HEK293 (cell line): ENCODE results near the gene SPARC.

Experiments
- CTCF ChIA-PET: fragments of 350-600 bp; formaldehyde crosslinking; extraction: SDS; loops from one replicate; lab custom pipeline; 2021; ENCODE audit warnings: antibody characterized with exemption; lab: Yijun Ruan, JAX
- POLR2A ChIA-PET: fragments of 300-600 bp; formaldehyde crosslinking; extraction: SDS; loops from one replicate; lab custom pipeline; 2020; ENCODE audit warnings: antibody characterized with exemption, inconsistent platforms; lab: Yijun Ruan, JAX
- H3K27ac ChIP-seq: fragments of 200-500 bp; sonication (Bioruptor generic); 2 replicates; pipeline ENCODE4 v1.5.1; 2014; ENCODE audit warnings: low read depth, low read length, control low read depth, inconsistent platforms; ENCODE audit errors: extremely low read depth
- H3K36me3 ChIP-seq, 2 experiments: fragments of 200-500 bp in 1 of 2; sonication (Bioruptor generic) in 1 of 2; 1 replicate in 1 of 2; 2 replicates in 1 of 2; pipeline ENCODE4 v1.5.1; 2014 to 2017; ENCODE audit warnings: inconsistent platforms in 2 of 2, low read length in 2 of 2; ENCODE audit not compliant: control insufficient read depth in 2 of 2, insufficient read depth in 1 of 2
- H3K4me1 ChIP-seq: fragments of 200-500 bp; sonication (Bioruptor generic); 2 replicates; pipeline ENCODE4 v1.5.1; 2014; ENCODE audit warnings: mild to moderate bottlenecking, low read length, inconsistent platforms; ENCODE audit not compliant: control insufficient read depth, insufficient read depth
- H3K4me3 ChIP-seq: 2 replicates; pipeline ENCODE4 v1.5.1; 2011; ENCODE audit warnings: low read depth, mild to moderate bottlenecking, control low read depth, low read length, moderate library complexity
- H3K9me3 ChIP-seq: fragments of 200-500 bp; sonication (Bioruptor generic); 2 replicates; pipeline ENCODE4 v1.5.1; 2014; ENCODE audit warnings: low read depth, low read length, inconsistent platforms; ENCODE audit not compliant: control insufficient read depth, insufficient read depth
- HIC1 ChIP-seq: fragments of 450-650 bp; formaldehyde crosslinking; IDR thresholded peaks from 2 replicates; pipeline ENCODE4 v1.5.1; 2016; ENCODE audit warnings: missing biosample characterization, missing genetic modification characterization
- KLF10 ChIP-seq: fragments of 450-650 bp; IDR thresholded peaks from 2 replicates; pipeline ENCODE4 v1.5.1; 2018; ENCODE audit warnings: missing biosample characterization, mild to moderate bottlenecking, missing genetic modification characterization
- MYNN ChIP-seq: fragments of 450-650 bp; formaldehyde crosslinking; IDR thresholded peaks from 2 replicates; pipeline ENCODE4 v1.5.1; 2016; ENCODE audit warnings: missing biosample characterization, missing genetic modification characterization, borderline replicate concordance
- PRDM1 ChIP-seq: fragments of 450-650 bp; formaldehyde crosslinking; IDR thresholded peaks from 2 replicates; pipeline ENCODE4; 2016; ENCODE audit warnings: missing biosample characterization, missing genetic modification characterization
- SETDB1 ChIP-seq: IDR thresholded peaks from one replicate; pipeline ENCODE4 v1.6.1; 2017; ENCODE audit warnings: mild to moderate bottlenecking, low read length, moderate library complexity, mixed read lengths; ENCODE audit not compliant: insufficient read length
- ZBTB44 ChIP-seq: fragments of 450-650 bp; IDR thresholded peaks from 2 replicates; pipeline ENCODE4 v1.5.1; 2018; ENCODE audit warnings: missing biosample characterization, mild to moderate bottlenecking, missing genetic modification characterization
- ZBTB48 ChIP-seq: fragments of 450-650 bp; formaldehyde crosslinking; IDR thresholded peaks from 2 replicates; pipeline ENCODE4 v1.5.1; 2016; ENCODE audit warnings: missing biosample characterization, missing genetic modification characterization
- ZFP37 ChIP-seq: fragments of 450-650 bp; formaldehyde crosslinking; IDR thresholded peaks from 2 replicates; pipeline ENCODE4 v1.5.1; 2016; ENCODE audit warnings: missing biosample characterization, missing genetic modification characterization
- ZFP41 ChIP-seq: fragments of 450-650 bp; formaldehyde crosslinking; IDR thresholded peaks from 2 replicates; pipeline ENCODE4 v1.5.1; 2016; ENCODE audit warnings: missing biosample characterization, missing genetic modification characterization, borderline replicate concordance
- ZNF138 ChIP-seq: fragments of 450-650 bp; formaldehyde crosslinking; IDR thresholded peaks from 2 replicates; pipeline ENCODE4 v1.5.1; 2016; ENCODE audit warnings: missing biosample characterization, missing genetic modification characterization, borderline replicate concordance
- ZNF239 ChIP-seq: fragments of 450-650 bp; formaldehyde crosslinking; IDR thresholded peaks from 2 replicates; pipeline ENCODE4 v1.5.1; 2016; ENCODE audit warnings: missing biosample characterization, missing genetic modification characterization
- ZNF350 ChIP-seq: fragments of 450-650 bp; formaldehyde crosslinking; IDR thresholded peaks from 2 replicates; pipeline ENCODE4 v1.5.0; 2017; ENCODE audit warnings: missing biosample characterization, mild to moderate bottlenecking, missing genetic modification characterization
- ZNF416 ChIP-seq: fragments of 450-650 bp; formaldehyde crosslinking; IDR thresholded peaks from 2 replicates; pipeline ENCODE4 v1.5.1; 2016; ENCODE audit warnings: missing biosample characterization, missing genetic modification characterization
- ZNF433 ChIP-seq: fragments of 450-650 bp; formaldehyde crosslinking; IDR thresholded peaks from 2 replicates; pipeline ENCODE4 v1.5.1; 2016; ENCODE audit warnings: missing biosample characterization, missing genetic modification characterization, low read depth
- ZNF473 ChIP-seq: fragments of 450-650 bp; formaldehyde crosslinking; IDR thresholded peaks from 2 replicates; pipeline ENCODE4 v1.5.1; 2017; ENCODE audit warnings: missing biosample characterization, missing genetic modification characterization
- ZNF501 ChIP-seq: fragments of 450-650 bp; formaldehyde crosslinking; IDR thresholded peaks from 2 replicates; pipeline ENCODE4 v1.5.1; 2016; ENCODE audit warnings: missing biosample characterization, missing genetic modification characterization
- ZNF521 ChIP-seq: fragments of 450-650 bp; formaldehyde crosslinking; IDR thresholded peaks from 2 replicates; pipeline ENCODE4 v1.5.1; 2017; ENCODE audit warnings: missing biosample characterization, mild to moderate bottlenecking, missing genetic modification characterization
- ZNF529 ChIP-seq: fragments of 450-650 bp; formaldehyde crosslinking; IDR thresholded peaks from 2 replicates; pipeline ENCODE4 v1.5.1; 2017; ENCODE audit warnings: missing genetic modification characterization, missing biosample characterization; ENCODE audit not compliant: insufficient replicate concordance
- ZNF561 ChIP-seq: fragments of 450-650 bp; IDR thresholded peaks from 2 replicates; pipeline ENCODE4 v1.5.1; 2018; ENCODE audit warnings: missing biosample characterization, missing genetic modification characterization, borderline replicate concordance
- ZNF621 ChIP-seq: fragments of 450-650 bp; formaldehyde crosslinking; IDR thresholded peaks from 2 replicates; pipeline ENCODE4 v1.5.1; 2017; ENCODE audit warnings: missing biosample characterization, missing genetic modification characterization
- ZNF623 ChIP-seq: fragments of 450-650 bp; formaldehyde crosslinking; IDR thresholded peaks from 2 replicates; pipeline ENCODE4 v1.5.1; 2016; ENCODE audit warnings: missing biosample characterization, missing genetic modification characterization
- ZNF704 ChIP-seq: fragments of 450-650 bp; formaldehyde crosslinking; IDR thresholded peaks from 2 replicates; pipeline ENCODE4 v1.5.1; 2016; ENCODE audit warnings: missing biosample characterization, missing genetic modification characterization
- ZNF837 ChIP-seq: fragments of 450-650 bp; formaldehyde crosslinking; IDR thresholded peaks from 2 replicates; pipeline ENCODE4 v1.5.1; 2016; ENCODE audit warnings: missing biosample characterization, missing genetic modification characterization
- ZSCAN30 ChIP-seq: fragments of 450-650 bp; IDR thresholded peaks from 2 replicates; pipeline ENCODE4 v1.5.1; 2018; ENCODE audit warnings: missing biosample characterization, mild to moderate bottlenecking, missing genetic modification characterization, moderate library complexity
- TF ChIP-seq, protein P1 (sequence below): fragments of 450-650 bp; formaldehyde crosslinking; optimal IDR thresholded peaks from 2 replicates; pipeline ENCODE3; 2016; ENCODE audit warnings: missing biosample characterization, mild to moderate bottlenecking, missing genetic modification characterization
- TF ChIP-seq, protein P2 (sequence below): fragments of 450-650 bp; formaldehyde crosslinking; IDR thresholded peaks from 2 replicates; pipeline ENCODE4 v1.5.1; 2017; ENCODE audit warnings: missing biosample characterization, missing genetic modification characterization
- TF ChIP-seq, protein P3 (sequence below): fragments of 450-650 bp; IDR thresholded peaks from 2 replicates; pipeline ENCODE4 v1.5.1; 2018; ENCODE audit warnings: missing biosample characterization, missing genetic modification characterization

The SPARC gene

DNA sequence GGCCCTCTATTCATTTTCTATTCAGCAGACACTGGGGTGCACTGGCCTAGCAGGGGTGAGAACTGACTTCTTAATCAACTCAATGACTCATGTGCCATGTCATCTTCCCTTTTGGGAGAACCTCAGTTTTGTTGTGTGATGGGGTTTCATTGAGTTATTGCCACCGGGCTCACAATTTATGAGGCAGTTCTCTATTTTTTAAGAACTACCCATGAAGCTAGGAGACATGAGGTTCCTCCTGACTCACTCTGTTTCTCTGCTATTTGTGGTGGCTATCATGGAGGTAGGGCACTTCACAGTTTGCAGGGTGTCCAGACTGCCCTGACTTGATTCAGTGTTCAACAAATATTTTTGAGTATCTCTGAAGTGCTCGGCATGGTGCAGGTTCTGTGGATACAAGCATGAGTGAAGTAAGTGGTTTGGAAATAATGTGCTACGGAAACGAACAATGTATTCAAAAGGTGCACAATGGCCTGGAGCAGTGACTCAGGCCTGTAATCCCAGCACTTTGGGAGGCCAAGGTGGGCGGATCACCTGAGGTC, 39.3 kb downstream of the SPARC start:
- Histone ChIP-seq H3K4me1 (no peaks in the 10 kb centered on the region), H3K4me3 (no peak overlapping the region), H3K27ac (no peak overlapping the region), H3K36me3 (no peaks in the 10 kb centered on the region), H3K9me3 (no peaks in the 10 kb centered on the region)
- TF ChIP-seq, protein P1, sequence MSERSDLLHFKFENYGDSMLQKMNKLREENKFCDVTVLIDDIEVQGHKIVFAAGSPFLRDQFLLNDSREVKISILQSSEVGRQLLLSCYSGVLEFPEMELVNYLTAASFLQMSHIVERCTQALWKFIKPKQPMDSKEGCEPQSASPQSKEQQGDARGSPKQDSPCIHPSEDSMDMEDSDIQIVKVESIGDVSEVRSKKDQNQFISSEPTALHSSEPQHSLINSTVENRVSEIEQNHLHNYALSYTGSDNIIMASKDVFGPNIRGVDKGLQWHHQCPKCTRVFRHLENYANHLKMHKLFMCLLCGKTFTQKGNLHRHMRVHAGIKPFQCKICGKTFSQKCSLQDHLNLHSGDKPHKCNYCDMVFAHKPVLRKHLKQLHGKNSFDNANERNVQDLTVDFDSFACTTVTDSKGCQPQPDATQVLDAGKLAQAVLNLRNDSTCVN (tag by site-specific recombination), result no peak
- no peak for TF ChIP-seq ZNF529 (tag by site-specific recombination)
- TF ChIP-seq KLF10, result no peak
- no peak for TF ChIP-seq ZBTB48
- TF ChIP-seq MYNN (tag by site-specific recombination), result no peak
- TF ChIP-seq ZNF433 (tag by site-specific recombination), result no peak
- TF ChIP-seq ZFP37 (tag by site-specific recombination), result no peak
- TF ChIP-seq ZNF561 (tag by site-specific recombination), result no peak
- TF ChIP-seq ZNF239 (tag by site-specific recombination), result no peak
- no peak for TF ChIP-seq ZNF350 (tag by site-specific recombination)
- TF ChIP-seq SETDB1, result no peak
- TF ChIP-seq ZNF704 (tag by site-specific recombination), result no peak
- no peak for TF ChIP-seq ZNF521 (tag by site-specific recombination)
- TF ChIP-seq ZBTB44 (tag by site-specific recombination), result no peak
- no peak for TF ChIP-seq ZFP41
- ChIA-PET POLR2A (no interaction called here), CTCF (interaction anchor here (0.5 to 0.7 kb wide), 4 partner anchors 31 to 410 kb away, joined by 3 to 5 read pairs (median 4); no protein-coding TSS in a partner anchor)

- ChIA-PET CTCF (interaction anchor here (0.6 to 1.9 kb wide), 3 partner anchors 9 to 12 kb away, joined by 3 to 5 read pairs (median 4); no protein-coding TSS in a partner anchor), POLR2A (no interaction called here)
- no peak overlapping the region for H3K27ac ChIP-seq
- TF ChIP-seq ZNF501 (tag by site-specific recombination) (no peak), ZNF623 (tag by site-specific recombination) (no peak), ZNF621 (tag by site-specific recombination) (no peak), ZNF416 (tag by site-specific recombination) (no peak), ZNF473 (tag by site-specific recombination) (no peak), ZNF837 (no peak), PRDM1 (tag by site-specific recombination) (no peak), ZSCAN30 (tag by site-specific recombination) (no peak), HIC1 (tag by site-specific recombination) (no peak), ZNF138 (tag by site-specific recombination) (no peak)
- TF ChIP-seq, protein P2, sequence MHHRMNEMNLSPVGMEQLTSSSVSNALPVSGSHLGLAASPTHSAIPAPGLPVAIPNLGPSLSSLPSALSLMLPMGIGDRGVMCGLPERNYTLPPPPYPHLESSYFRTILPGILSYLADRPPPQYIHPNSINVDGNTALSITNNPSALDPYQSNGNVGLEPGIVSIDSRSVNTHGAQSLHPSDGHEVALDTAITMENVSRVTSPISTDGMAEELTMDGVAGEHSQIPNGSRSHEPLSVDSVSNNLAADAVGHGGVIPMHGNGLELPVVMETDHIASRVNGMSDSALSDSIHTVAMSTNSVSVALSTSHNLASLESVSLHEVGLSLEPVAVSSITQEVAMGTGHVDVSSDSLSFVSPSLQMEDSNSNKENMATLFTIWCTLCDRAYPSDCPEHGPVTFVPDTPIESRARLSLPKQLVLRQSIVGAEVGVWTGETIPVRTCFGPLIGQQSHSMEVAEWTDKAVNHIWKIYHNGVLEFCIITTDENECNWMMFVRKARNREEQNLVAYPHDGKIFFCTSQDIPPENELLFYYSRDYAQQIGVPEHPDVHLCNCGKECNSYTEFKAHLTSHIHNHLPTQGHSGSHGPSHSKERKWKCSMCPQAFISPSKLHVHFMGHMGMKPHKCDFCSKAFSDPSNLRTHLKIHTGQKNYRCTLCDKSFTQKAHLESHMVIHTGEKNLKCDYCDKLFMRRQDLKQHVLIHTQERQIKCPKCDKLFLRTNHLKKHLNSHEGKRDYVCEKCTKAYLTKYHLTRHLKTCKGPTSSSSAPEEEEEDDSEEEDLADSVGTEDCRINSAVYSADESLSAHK (tag by site-specific recombination), result no peak
- TF ChIP-seq, protein P3, sequence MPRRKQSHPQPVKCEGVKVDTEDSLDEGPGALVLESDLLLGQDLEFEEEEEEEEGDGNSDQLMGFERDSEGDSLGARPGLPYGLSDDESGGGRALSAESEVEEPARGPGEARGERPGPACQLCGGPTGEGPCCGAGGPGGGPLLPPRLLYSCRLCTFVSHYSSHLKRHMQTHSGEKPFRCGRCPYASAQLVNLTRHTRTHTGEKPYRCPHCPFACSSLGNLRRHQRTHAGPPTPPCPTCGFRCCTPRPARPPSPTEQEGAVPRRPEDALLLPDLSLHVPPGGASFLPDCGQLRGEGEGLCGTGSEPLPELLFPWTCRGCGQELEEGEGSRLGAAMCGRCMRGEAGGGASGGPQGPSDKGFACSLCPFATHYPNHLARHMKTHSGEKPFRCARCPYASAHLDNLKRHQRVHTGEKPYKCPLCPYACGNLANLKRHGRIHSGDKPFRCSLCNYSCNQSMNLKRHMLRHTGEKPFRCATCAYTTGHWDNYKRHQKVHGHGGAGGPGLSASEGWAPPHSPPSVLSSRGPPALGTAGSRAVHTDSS (tag by site-specific recombination), result no peak
Measured at GRCh38 chr5:151646334-151646733, 40.4 kb downstream of the SPARC start.

More at GRCh38 chr5:151646334-151646733, 40.4 kb downstream of the SPARC start:
- no peaks in the 10 kb centered on the region for H3K36me3 ChIP-seq
- no peaks in the 10 kb centered on the region for H3K4me1 ChIP-seq
- no peaks in the 10 kb centered on the region for H3K9me3 ChIP-seq
- no peak overlapping the region for H3K4me3 ChIP-seq
